Measurements from ENCODE around the gene CCDC170. TPM values are rescaled to one million over a fixed set of nuclear protein-coding genes. Genes with fewer than 3 reads are reported as not detected.
A peak's percentile ranks its signal among the peaks of the same experiment; 100 is the strongest.

Gene CCDC170
- total and polyA plus RNA-seq, 9 donors: 3.8 to 19.8 (median 8.9) TPM

GRCh38 chr6:151609146-151609902 is 115.5 kb downstream of the CCDC170 start:
- intact Hi-C loops (cut with DNase I): no loop called here
- Histone ChIP-seq H3K36me3 (no peaks in the 10 kb centered on the region), H3K27ac (peak overlapping the region; percentile 14 to 63), H3K9me3 (no peaks in the 10 kb centered on the region), H3K27me3 (no peaks in the 10 kb centered on the region), H3K4me1 (ENCODE audit: insufficient read depth) (peaks cover 12% of the 10 kb centered on the region), H3K4me3 (no peak overlapping the region)
- WGBS, 3 donors: 7 to 11% (median 8%) methylated on average over 4 of the region's 4 CpGs
- peak; percentile 56 to 65 (median 64) for DNase-seq
- TF ChIP-seq EP300 (IDR thresholded peaks at IDR 0.05) (no peak), CTCF (IDR thresholded peaks at IDR 0.05) (no peak), POLR2A (IDR thresholded peaks at IDR 0.05) (no peak)

- H3K27ac ChIP-seq: no peak overlapping the region
Measured at GRCh38 chr6:151610326-151610725, 116.5 kb downstream of the CCDC170 start.

GRCh38 chr6:151614630-151615029 is 120.8 kb downstream of the CCDC170 start:
- H3K9me3 ChIP-seq: no peaks in the 10 kb centered on the region
- DNase-seq: no peak

More at GRCh38 chr6:151610326-151610725, 116.5 kb downstream of the CCDC170 start:
- Histone ChIP-seq H3K27me3 (no peaks in the 10 kb centered on the region), H3K9me3 (no peaks in the 10 kb centered on the region), H3K4me1 (ENCODE audit: insufficient read depth) (peaks cover 12% of the 10 kb centered on the region), H3K36me3 (no peaks in the 10 kb centered on the region), H3K4me3 (no peak overlapping the region)
- no peak for DNase-seq
- 2 to 9% (median 5%) methylated on average over 1 of the region's 1 CpG for WGBS, 3 donors
- TF ChIP-seq CTCF (IDR thresholded peaks at IDR 0.05) (no peak), EP300 (IDR thresholded peaks at IDR 0.05) (no peak), POLR2A (IDR thresholded peaks at IDR 0.05) (no peak)
- intact Hi-C loops (cut with DNase I): loop anchor here in 1 of 4 donors (5.0 kb wide), 1 partner anchor 298 kb away; no protein-coding TSS in a partner anchor

GRCh38 chr6:151616091-151616513 is 122.3 kb downstream of the CCDC170 start:
- Histone ChIP-seq H3K4me1 (ENCODE audit: insufficient read depth) (peaks cover 2% of the 10 kb centered on the region), H3K27ac (no peak overlapping the region), H3K4me3 (no peak overlapping the region), H3K27me3 (no peaks in the 10 kb centered on the region), H3K9me3 (no peaks in the 10 kb centered on the region), H3K36me3 (no peaks in the 10 kb centered on the region)
- no peak for DNase-seq
- WGBS, 3 donors: 62 to 81% (median 80%) methylated on average over 5 of the region's 5 CpGs
- intact Hi-C loops (cut with DNase I): no loop called here
- TF ChIP-seq EP300 (IDR thresholded peaks at IDR 0.05) (no peak), POLR2A (IDR thresholded peaks at IDR 0.05) (no peak), CTCF (IDR thresholded peaks at IDR 0.05) (no peak)

More at GRCh38 chr6:151614630-151615029, 120.8 kb downstream of the CCDC170 start:
- TF ChIP-seq EP300 (IDR thresholded peaks at IDR 0.05) (no peak), CTCF (IDR thresholded peaks at IDR 0.05) (no peak), POLR2A (IDR thresholded peaks at IDR 0.05) (no peak)
- H3K4me1 ChIP-seq (ENCODE audit: insufficient read depth): peaks cover 8% of the 10 kb centered on the region
- H3K27me3 ChIP-seq: no peaks in the 10 kb centered on the region
- no peaks in the 10 kb centered on the region for H3K36me3 ChIP-seq
- 49 to 61% (median 51%) methylated on average over 4 of the region's 4 CpGs for WGBS, 3 donors
- H3K4me3 ChIP-seq: no peak overlapping the region
- intact Hi-C loops (cut with DNase I): loop anchor here in 1 of 4 donors (5.0 kb wide), 1 partner anchor 302 kb away; no protein-coding TSS in a partner anchor
- H3K27ac ChIP-seq: no peak overlapping the region
